Ramos (cell line): ENCODE results near the gene TPK1.
"Not testable (repeated sequence)": the region's sequence is repeated elsewhere in the genome, so short reads cannot be mapped to it uniquely, and the experiment has no call there.

Experiments
- in situ Hi-C: fragments of 300-500 bp; cut with MboI; formaldehyde crosslinking; loops from one replicate; pipeline ENCODE4 v1.14.3; 2022; ENCODE audit warnings: low sequenced_read_pairs; ENCODE audit not compliant: unreplicated experiment

Gene TPK1

DNA sequence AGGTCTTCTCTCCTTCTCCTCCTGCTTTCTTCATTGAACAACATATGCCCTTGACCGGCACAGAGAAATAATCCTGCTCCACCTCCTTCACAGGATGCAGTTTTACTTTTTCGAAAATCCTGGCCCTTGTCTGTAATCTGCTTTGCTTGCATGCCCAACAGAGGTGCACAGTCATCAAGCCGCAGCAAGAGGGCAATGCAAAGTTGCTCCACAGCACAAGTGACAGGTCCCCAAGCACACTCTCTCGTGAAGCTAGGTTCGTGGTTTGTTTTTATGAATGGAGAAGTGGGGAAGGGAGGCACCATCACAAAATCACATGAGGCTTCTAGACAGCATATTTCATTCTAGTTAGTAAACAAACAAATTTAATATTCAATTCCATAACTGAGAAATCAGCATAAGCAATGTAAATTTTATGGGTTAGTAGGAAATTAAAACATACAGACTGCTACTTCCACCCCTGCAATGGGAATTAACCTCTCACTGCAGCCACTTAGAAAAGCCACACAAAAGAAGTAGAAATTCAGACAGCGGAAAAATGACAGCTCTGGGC is 178.8 kb downstream of the TPK1 start:
- in situ Hi-C loops: no loop called here

DNA sequence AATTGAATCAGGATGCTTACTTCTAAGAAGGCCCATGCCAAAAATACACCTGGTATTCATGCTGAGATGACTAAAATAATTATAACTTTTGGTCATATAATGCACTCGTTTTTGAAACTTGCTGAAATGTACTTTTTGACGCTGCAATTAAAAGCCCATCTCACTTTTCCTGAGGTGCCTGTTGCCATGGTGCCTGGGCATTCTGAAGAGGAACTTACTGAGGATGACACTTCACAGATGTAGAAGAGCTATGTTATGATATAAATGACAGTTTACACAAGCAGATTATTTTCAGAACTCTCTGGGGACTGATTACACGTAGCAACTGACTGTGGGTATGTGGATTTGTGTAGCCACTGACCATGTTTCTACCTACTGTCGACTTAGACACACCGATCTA is 182.4 kb downstream of the TPK1 start:
- in situ Hi-C loops: no loop called here

DNA sequence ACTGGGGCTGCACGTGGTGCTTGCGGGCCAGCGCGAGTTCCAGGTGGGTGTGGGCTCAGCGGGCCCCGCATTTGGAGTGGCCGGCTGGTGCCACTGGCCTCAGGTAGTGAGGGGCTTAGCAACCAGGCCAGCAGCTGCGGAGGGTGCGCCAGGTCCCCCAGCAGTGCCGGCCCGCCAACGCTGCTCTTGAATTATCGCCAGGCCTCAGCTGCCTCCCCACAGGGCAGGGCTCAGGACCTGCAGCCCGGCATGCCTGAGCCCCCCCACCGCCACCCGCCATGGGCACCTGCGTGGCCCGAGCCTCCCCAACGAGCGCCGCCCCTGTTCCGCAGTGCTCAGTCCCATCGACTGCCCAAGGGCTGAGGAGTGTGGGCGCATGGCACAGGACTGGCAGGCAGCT is 185.4 kb downstream of the TPK1 start:
- in situ Hi-C loops: no loop called here

DNA sequence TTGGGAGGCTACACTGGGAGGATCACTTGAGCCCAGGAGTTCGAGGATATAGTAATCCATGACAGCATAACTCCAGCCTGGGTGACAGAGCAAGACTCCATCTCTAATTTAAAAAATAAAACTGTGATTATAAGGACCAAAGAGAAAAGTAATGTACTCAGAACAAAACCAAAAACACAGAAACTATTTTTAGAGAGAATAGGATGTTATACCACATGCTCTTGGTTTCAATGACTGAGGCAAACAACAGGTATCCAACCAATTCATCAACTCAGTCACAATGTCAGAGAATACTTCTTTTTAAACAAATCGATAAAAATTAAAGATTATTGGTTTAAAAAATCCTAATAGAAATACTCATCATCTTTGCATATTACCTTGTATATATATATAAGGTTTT is 186.7 kb downstream of the TPK1 start:
- in situ Hi-C loops: no loop called here

DNA sequence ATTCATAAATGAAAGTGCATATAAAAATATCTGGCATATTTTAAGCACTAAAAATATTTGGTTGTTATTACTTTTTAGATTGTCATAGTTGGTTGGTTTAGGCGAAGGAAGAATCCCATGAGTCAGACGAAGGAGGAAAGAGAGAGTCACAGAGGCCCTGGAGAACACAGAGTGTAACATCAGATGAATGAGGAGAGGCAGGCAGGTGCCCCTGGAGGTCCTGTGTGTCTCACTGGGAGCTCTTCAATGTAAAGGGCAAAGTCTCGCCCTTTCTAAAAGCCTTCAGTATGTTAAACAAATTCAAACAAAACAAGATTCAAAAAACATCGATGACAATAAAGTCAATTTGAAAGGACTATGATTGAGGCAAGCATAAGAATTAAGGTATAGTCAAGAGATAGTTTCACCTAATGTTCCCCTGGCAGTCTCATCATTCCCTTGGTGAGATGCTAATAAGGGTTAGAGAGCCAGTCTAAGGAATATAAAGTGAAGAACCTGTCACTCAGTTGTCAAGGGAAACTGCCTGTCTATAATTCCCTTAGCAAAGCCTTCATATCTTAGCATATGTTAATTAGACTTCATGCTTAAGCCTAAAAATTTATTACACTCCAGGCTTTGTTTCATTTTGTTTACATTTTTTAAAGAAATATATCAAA is 194.3 kb downstream of the TPK1 start:
- in situ Hi-C loops: no loop called here

DNA sequence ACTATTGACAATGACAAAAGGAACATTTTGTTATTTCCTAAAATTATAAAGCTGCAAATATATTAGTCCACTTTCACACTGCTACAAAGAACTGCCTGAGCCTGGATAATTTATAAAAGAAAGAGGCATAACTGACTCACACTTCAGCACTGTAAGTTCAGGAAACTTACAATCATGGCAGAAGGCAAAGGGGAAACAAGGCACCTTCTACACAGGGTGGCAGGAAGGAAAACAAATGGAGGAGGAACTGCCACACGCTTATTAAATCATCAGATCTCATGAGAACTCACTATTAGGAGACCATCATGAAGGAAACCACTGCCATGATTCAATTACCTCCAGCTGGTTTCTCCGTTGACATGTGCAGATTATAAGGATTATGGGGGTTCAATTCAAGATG is 203.1 kb downstream of the TPK1 start:
- in situ Hi-C loops: no loop called here

DNA sequence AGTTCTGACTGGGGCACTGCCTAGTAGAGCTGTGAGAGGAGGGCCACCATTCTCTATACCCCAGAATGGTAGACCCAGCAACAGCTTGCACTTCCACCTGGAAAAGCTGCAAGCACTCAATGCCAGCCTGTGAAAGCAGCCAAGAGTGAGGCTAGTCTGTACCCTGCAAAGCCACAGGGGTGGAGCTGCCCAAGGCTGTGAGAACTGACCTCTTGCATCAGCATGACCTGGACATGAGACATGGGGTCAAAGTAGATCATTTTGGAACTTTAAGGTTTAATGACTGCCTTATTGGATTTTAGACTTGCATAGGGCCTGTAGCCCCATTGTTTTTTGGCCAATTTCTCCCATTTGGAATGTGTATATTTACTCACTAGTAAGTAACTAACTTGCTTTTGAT is 206.3 kb downstream of the TPK1 start:
- in situ Hi-C loops: no loop called here

DNA sequence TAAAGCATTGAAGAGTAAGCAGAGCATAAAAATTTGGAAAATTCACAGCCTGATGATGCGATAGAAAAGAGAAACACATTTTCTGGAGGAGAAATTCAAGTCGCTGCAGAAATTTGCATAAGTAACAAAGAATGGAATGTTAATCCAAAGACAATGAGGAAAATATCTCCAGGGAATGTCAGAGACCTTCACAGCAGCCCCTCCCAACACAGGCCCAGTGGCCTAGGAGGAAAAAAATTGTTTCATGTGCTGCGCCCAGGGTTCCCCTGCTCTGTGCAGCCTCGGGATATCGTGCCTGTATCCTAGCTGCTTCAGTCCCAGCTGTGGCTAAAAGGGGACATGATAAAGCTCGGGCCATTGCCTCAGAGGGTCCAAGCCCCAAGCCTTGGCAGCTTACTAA is 206.8 kb downstream of the TPK1 start:
- in situ Hi-C loops: no loop called here

DNA sequence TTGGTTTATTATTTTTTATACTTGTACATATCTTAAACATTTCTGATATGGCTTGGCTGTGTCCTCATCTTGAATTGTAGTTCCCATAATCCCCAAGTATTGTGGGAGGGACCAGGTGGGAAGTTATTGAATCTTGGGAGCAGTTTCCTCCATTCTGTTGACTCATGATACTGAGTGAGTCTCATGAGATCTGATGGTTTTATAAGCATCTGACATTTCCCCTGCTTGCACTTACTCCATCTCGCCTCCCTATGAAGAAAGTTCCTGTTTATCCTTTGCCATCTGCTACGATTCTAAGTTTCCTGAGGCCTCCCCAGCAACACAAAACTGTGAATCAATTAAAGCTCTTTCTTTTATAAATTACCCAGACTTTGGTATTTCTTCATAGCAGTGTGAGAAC is 207.7 kb downstream of the TPK1 start:
- in situ Hi-C loops: no loop called here

DNA sequence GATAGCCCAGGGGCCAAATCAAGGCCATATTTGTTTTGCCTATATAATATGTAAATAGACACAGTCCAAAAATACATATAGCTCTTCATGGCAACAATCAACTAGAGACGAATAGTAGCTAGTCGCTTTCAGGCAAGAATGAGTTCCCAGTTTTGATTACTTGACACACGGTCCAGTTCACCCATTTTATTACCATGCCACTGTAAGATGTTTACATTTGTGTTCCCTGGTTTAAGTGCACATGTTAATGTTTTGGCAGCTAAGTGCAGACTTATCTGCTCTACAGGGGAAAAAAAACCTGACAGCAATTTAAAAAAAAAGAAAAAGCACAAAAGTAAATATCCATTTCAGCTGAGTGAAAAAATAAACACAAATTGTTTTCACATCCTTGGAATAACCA is 213.1 kb downstream of the TPK1 start:
- in situ Hi-C loops: no loop called here

DNA sequence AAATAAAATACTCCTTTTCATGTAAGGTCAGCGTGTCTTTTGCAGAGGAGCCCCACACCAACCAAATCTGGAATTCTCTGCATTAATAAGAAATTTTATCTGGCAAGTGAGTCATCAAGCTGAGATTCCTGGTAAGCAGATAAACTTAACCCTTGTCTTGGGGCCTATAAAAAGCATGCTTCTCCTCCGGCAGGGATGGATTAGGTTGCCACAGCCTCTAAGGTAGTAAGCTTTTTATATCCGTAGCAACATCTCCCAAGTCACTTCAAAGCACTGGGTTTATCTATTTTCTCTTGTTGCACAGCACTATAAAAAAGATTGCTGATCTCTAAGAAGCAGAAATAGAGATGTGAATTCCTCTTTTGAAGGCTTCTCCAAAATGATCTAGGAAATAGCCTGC is 229.6 kb downstream of the TPK1 start:
- in situ Hi-C loops: no loop called here

DNA sequence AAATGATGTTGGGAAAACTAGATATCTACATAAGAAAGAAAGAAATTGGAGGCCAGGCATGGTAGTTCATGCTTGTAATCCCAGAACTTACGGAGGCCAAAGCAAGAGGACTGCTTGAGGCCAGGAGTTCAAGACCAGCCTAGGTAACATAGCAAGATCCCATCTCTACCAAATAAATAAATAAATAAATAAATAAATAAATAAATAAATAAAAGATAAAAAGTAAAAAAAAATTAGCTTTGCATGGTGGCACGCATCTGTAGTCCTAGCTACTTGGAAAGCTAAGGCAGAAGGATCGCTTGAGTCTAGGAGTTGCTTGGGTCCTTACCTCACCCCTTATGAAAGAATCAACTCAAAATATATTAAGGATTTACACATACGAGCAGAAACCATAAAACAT is 238.9 kb downstream of the TPK1 start:
- in situ Hi-C loops: no loop called here

DNA sequence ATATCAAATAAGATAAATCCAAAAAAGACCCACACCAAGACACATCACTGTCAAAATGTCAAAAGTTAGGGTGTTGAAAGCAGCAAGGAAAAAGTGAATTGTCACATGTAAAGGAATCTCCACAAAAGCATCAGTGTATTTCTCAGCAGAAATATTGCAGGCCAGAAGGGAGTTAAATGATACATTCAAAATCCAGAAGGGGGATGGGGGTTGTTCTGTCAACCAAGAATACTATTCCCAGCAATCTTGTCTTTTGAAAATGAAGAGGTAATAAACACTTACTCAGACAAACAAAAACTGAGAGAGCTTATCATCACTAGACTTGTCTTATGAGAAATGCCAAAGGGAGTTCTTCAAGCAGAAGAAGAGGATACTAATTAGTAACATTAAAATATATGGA is 241.3 kb downstream of the TPK1 start:
- in situ Hi-C loops: no loop called here

DNA sequence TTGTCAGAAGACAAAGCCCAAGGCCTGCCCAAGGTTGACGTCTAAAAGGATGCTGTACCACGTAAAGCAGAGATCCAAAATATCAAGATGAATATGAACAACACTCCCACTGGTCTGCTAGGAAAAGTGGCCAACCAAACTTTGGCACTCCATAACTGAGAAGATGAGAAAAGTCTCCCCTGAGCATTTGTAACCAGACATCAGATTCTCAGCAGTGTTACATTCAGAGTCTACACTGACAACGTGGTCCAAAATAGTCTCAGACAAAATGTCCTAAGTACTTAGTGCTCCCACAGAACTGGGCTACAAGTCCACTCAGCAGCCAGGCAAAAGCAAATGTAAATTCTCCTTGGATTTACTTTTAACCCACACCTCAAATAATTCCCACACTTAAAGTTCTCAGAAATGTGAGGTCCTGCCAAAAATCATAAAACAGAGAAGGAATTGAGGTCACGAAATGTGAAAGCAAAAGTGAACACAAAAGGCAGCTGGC is 247.2 kb downstream of the TPK1 start:
- in situ Hi-C loops: no loop called here

DNA sequence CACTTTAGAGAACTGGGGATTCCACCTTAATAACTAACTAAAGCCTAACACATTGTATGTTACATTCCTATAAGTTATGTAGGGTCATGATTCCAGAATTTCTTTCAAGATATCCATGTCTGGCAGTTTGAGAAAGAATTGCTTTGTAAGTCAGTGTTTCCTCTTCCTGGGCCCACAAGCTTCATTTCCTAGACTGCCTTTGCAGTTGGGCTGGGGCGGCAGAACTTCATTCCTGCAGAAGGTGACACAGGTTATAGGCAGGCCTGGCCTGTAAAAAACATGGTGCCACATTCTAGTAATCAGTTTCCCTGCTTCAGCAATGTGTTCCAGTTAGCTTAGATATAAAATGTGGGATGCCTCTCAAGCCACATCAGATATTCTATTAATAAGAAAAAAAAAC is 248.2 kb downstream of the TPK1 start:
- in situ Hi-C loops: no loop called here

DNA sequence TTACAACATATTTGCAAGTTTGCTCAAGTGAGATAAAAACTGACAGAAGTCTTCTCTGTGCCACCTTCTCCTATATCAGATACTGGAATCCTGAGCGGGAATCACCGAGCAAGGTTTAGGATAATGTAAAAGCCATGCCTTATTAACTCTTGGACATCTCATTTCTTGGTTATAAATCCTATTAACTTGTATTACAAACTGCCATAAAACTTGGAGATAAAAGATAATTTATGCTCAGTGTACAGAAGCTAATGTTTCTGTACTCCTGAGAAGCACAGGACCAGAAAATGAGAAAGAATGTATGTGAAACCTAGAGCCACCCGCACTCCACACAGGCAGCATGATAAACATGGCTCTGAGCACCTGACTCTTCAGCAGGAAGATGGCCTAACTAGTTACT is 251.1 kb downstream of the TPK1 start:
- in situ Hi-C loops: no loop called here

DNA sequence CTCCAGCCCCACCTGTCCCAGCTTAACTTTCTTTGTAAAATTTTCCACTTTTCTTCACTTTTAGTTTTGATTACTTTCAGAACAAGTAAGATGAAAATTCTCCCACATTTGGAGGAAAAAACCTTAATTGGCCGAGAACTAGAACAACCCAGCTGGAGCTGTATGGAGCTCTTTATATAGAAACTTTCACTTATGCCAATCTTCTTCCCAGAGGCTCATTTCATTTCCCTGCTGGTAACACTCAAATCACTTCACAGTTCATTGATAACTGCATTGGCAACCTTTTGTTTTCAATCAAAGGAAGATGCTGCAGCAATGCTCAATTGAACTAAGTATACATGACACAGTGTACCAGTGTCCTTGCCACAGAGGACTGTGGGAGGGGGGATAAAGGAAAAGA is 256.2 kb downstream of the TPK1 start:
- in situ Hi-C loops: no loop called here

DNA sequence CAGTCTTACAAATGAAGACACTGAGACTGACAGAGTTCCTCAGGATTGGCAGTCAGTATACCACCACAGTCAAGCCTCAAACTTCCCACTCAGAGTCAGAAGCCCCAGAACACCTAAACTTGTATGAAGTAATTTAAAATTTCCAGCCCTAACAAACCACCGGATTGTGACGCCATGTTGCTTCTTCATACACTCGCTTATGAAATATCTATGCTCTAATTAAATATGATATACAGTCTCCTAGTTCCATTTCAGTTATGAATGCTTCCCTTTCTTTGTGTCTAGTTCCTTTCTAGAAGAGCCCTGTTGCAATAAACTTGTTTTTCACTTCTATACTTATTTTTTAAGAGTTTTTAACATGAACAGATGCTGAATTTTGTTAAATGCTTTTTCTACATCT is 260.4 kb downstream of the TPK1 start:
- in situ Hi-C loops: no loop called here

DNA sequence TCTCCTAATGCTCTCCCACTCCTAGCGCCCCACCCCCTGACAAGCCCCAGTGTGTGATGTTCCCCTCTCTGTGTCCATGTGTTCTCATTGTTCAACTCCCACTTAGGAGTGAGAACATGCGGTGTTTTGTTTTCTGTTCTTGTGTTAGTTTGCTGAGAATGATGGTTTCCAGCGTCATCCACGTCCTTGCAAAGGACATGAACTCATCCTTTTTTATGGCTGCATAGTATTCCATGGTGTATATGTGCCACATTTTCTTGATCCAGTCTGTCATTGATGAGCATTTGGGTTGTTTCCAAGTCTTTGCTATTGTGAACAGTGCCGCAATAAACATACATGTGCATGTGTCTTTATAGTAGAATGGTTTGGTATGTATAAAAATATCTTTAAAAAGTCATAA is 261.1 kb downstream of the TPK1 start:
- in situ Hi-C loops: not testable (repeated sequence)

DNA sequence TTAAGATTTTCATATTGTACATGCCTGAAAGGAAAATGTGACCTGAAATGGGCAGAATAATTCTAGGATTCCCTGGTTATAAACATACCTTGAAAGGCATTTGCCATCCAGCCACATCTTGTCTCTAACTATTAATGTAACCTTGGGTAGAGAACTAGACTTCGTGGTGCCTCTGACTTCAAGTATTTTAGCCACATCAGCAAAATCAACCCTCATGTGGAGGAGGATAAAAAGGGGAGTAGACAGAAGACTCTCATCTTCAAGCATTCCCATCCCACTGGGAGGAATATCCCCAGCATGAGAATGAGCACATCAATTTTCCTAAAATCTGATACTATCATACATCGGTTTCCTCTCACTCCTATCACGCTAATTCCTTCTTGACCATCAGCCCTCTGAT is 267.6 kb downstream of the TPK1 start:
- in situ Hi-C loops: no loop called here

DNA sequence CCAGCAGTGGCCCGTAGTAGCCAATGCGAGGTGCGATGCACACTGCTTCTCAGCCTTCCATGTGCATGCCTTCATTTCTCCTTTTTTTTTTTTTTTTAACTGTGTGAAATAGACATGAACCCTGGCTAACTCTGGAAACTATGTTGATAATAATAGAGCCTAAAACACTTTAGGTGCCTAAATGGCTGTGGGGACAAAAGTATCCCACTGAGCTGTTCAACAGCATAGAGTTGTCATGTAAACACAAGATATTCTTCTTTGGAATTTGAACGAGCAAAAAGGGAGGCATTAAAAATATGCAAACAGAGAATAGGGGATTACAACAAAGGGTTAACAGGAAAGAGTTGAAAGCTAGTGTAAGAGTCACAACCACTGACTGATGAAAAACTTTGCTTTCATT is 270.3 kb downstream of the TPK1 start:
- in situ Hi-C loops: no loop called here

DNA sequence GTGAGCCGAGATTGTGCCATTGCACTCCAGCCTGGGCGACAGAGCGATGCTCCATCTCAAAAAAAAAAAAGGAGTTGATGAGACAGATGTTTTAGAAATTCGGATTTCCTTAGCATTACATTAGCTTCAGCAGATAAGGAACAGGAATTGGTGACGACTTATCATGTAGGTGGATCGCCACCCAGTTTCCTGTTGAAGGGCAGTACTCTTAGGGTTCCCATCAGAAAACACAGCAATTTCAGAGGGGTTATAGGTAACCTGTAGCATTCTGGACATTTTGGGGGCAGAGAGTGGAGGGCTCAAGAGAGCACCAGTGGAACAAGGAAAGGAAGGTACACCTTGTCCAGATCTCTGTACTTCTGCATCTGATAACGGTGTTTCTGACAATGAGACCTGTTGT is 286.0 kb downstream of the TPK1 start:
- in situ Hi-C loops: no loop called here
